PC-9 (cell line): ENCODE results near the gene TMA7. TPM values are rescaled to one million over a fixed set of nuclear protein-coding genes. Genes with fewer than 3 reads are reported as not detected.

Experiments used
- BruUV-seq: library from RNA; stranded (reverse); fragments of 400-500 nt; replicated peaks from 2 replicates; lab custom pipeline; 2021; lab: Mats Ljungman, UMichigan
- CTCF ChIA-PET: fragments of 300-600 bp; sonication (Branson Sonifier 250); formaldehyde crosslinking; loops from one replicate; lab custom pipeline; 2022; ENCODE audit warnings: antibody characterized with exemption; lab: Charles Lee
- POLR2A ChIA-PET: fragments of 300-600 bp; sonication (Branson Sonifier 250); formaldehyde crosslinking; loops from one replicate; lab custom pipeline; 2022; ENCODE audit warnings: antibody characterized with exemption; ENCODE audit not compliant: unreplicated experiment; lab: Charles Lee
- DNase-seq, 2 experiments: peaks; one replicate each; pipeline versions ENCODE4 v3.0.0 to v3.0.0-alpha.2; 2015 to 2022; ENCODE audit warnings: mixed read lengths in 1 of 2
- H2AFZ ChIP-seq: fragments of 200-600 bp; sonication (generic); 2 replicates; pipeline ENCODE4 v1.8.1; 2017; ENCODE audit warnings: antibody characterized with exemption
- H3F3A ChIP-seq: fragments of 200-600 bp; sonication (generic); 2 replicates; pipeline ENCODE4 v1.8.1; 2017; ENCODE audit warnings: antibody characterized with exemption, mild to moderate bottlenecking, low read depth; ENCODE audit not compliant: insufficient read depth
- H3K27ac ChIP-seq: fragments of 200-600 bp; sonication (generic); 2 replicates; pipeline ENCODE4 v1.6.1; 2016; ENCODE audit warnings: mixed run types
- H3K27me3 ChIP-seq: fragments of 200-600 bp; sonication (generic); 2 replicates; pipeline ENCODE4 v1.6.1; 2016; ENCODE audit warnings: low read depth, mixed run types; ENCODE audit not compliant: insufficient read depth
- H3K36me3 ChIP-seq: fragments of 200-600 bp; sonication (generic); 2 replicates; pipeline ENCODE4 v1.6.1; 2016; ENCODE audit warnings: low read depth, mixed run types
- H3K4me1 ChIP-seq: fragments of 200-600 bp; sonication (generic); replicated peaks from 2 replicates; pipeline ENCODE4 v1.6.1; 2016; ENCODE audit warnings: mixed run types; ENCODE audit not compliant: insufficient read depth
- H3K4me2 ChIP-seq: fragments of 200-600 bp; sonication (generic); 2 replicates; pipeline ENCODE4 v1.6.1; 2017; ENCODE audit warnings: mixed run types
- H3K4me3 ChIP-seq: fragments of 200-600 bp; sonication (generic); 2 replicates; pipeline ENCODE4 v1.6.1; 2016; ENCODE audit warnings: mixed run types
- H3K79me2 ChIP-seq: fragments of 200-600 bp; sonication (generic); 2 replicates; pipeline ENCODE4 v1.6.1; 2017; ENCODE audit warnings: low read depth, mixed run types
- H3K9me2 ChIP-seq: fragments of 200-600 bp; sonication (generic); 2 replicates; pipeline ENCODE4 v1.8.1; 2017; ENCODE audit warnings: mild to moderate bottlenecking; ENCODE audit not compliant: insufficient read depth
- H3K9me3 ChIP-seq: fragments of 200-600 bp; sonication (generic); 2 replicates; pipeline ENCODE4 v1.8.1; 2016; ENCODE audit warnings: low read depth; ENCODE audit not compliant: insufficient read depth
- H4K20me1 ChIP-seq: fragments of 200-600 bp; sonication (generic); 2 replicates; pipeline ENCODE4 v1.8.1; 2017; ENCODE audit not compliant: insufficient read depth
- CTCF ChIP-seq: fragments of 200-600 bp; sonication (generic); conservative IDR thresholded peaks from 2 replicates; pipeline ENCODE4 v1.6.1; 2017; ENCODE audit warnings: mixed run types, antibody characterized with exemption, mild to moderate bottlenecking, moderate library complexity
- EZH2 ChIP-seq: fragments of 200-600 bp; sonication (generic); IDR thresholded peaks from 2 replicates; pipeline ENCODE4 v1.8.0; 2017; ENCODE audit warnings: antibody characterized with exemption, low read depth
- intact Hi-C: fragments of 100-400 bp; cut with micrococcal nuclease; formaldehyde crosslinking; loops from one replicate; pipeline ENCODE4 v1.10.0; 2022; ENCODE audit not compliant: unreplicated experiment
- total RNA-seq: library from RNA; stranded (reverse); gene quantifications from 2 replicates; pipeline ENCODE4 v1.2.3, GENCODE V29; 2021

TMA7 gene
- total RNA-seq, 1 experiment from 2014 or later = 314 TPM

- ChIA-PET POLR2A (interaction anchor here (0.6 kb wide), 2 partner anchors 28 to 557 kb away, joined by 3 read pairs; no protein-coding TSS in a partner anchor), CTCF (interaction anchor here (0.5 to 0.6 kb wide), 2 partner anchors 18 to 86 kb away, joined by 6 to 10 read pairs; no protein-coding TSS in a partner anchor)
- Histone ChIP-seq H3K4me2 (no peak overlapping the region), H3K4me3 (no peak overlapping the region), H3K9me2 (no peaks in the 10 kb centered on the region), H4K20me1 (no peaks in the 10 kb centered on the region), H3K4me1 (peaks cover 14% of the 10 kb centered on the region), H3F3A (peaks cover 5% of the 10 kb centered on the region; the same call in 1 of the 2 replicates), H3K79me2 (peaks cover 20% of the 10 kb centered on the region), H3K27ac (no peak overlapping the region), H3K27me3 (no peaks in the 10 kb centered on the region), H3K36me3 (no peaks in the 10 kb centered on the region), H2AFZ (no peak overlapping the region), H3K9me3 (no peaks in the 10 kb centered on the region)
- intact Hi-C loops = no loop called here
- BruUV-seq = no TSS peak
- no peak for DNase-seq
- TF ChIP-seq EZH2 (no peak), CTCF (no peak)
Measured at GRCh38 chr3:48463703-48464102, 23.6 kb downstream of the TMA7 start.

GRCh38 chr3:48464713-48465221 is 24.7 kb downstream of the TMA7 start:
- DNase-seq = no peak
- peak overlapping the region; percentile 99 for H3K27ac ChIP-seq
- intact Hi-C loops = loop anchor here (1.0 to 5.0 kb wide), 7 partner anchors 9 to 221 kb away; partner anchors contain the start of genes COL7A1 and NCKIPSD
- H3F3A ChIP-seq = peaks cover 5% of the 10 kb centered on the region; the same call in 1 of the 2 replicates
- H3K27me3 ChIP-seq = no peaks in the 10 kb centered on the region
- no peaks in the 10 kb centered on the region for H3K9me2 ChIP-seq
- H4K20me1 ChIP-seq = no peaks in the 10 kb centered on the region
- no peak overlapping the region for H2AFZ ChIP-seq
- peaks cover 20% of the 10 kb centered on the region for H3K79me2 ChIP-seq
- CTCF ChIA-PET = no interaction called here
- POLR2A ChIA-PET = interaction anchor here (0.5 to 0.7 kb wide), 2 partner anchors 10 to 89 kb away, joined by 3 to 6 read pairs; no protein-coding TSS in a partner anchor
- TF ChIP-seq CTCF (no peak), EZH2 (no peak)
- no peaks in the 10 kb centered on the region for H3K36me3 ChIP-seq
- H3K4me3 ChIP-seq = no peak overlapping the region
- BruUV-seq = no TSS peak
- no peaks in the 10 kb centered on the region for H3K9me3 ChIP-seq
- H3K4me2 ChIP-seq = peak overlapping the region; percentile 50; the same call in 1 of the 2 replicates
- H3K4me1 ChIP-seq = peaks cover 14% of the 10 kb centered on the region

DNA sequence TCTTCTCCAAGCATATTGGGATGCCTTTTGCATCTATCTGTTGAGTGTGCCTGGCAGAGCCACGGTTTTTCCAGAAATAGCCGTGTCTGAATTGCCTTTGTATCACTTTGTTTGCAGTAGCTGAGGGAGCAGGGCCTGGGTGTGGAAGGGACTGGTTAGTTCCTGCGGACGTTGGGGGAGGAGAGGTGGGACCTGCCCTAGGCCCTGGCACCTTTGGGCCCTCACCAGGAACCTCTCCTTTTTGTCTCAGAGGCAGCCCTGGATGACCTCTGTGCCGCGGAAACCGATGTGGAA is 25.1 kb downstream of the TMA7 start:
- no TSS peak for BruUV-seq
- Histone ChIP-seq H3K27ac (peak overlapping the region; percentile 99), H3K27me3 (no peaks in the 10 kb centered on the region), H3K9me2 (no peaks in the 10 kb centered on the region), H3K36me3 (no peaks in the 10 kb centered on the region), H3K4me1 (peaks cover 18% of the 10 kb centered on the region), H3K79me2 (peaks cover 20% of the 10 kb centered on the region), H4K20me1 (no peaks in the 10 kb centered on the region), H3K9me3 (no peaks in the 10 kb centered on the region), H3K4me2 (peak overlapping the region; percentile 50), H3K4me3 (no peak overlapping the region), H3F3A (peaks cover 5% of the 10 kb centered on the region; the same call in 1 of the 2 replicates), H2AFZ (no peak overlapping the region)
- no peak for DNase-seq
- TF ChIP-seq CTCF (no peak), EZH2 (no peak)
- intact Hi-C loops = loop anchor here (1.0 to 5.0 kb wide), 7 partner anchors 8 to 220 kb away; partner anchors contain the start of genes COL7A1 and NCKIPSD
- POLR2A ChIA-PET = interaction anchor here (0.7 kb wide), 1 partner anchor 89 kb away, joined by 3 read pairs; no protein-coding TSS in a partner anchor
- CTCF ChIA-PET = interaction anchor here (1.0 kb wide), 1 partner anchor 84 kb away, joined by 3 read pairs; no protein-coding TSS in a partner anchor
